Brain microvascular endothelial cell (primary cell): Measurements from ENCODE around the gene SCAMP2.
A peak's percentile ranks its signal among the peaks of the same experiment; 100 is the strongest.

Experiments
- DNase-seq: peaks from one replicate; pipeline ENCODE4 v3.0.0-alpha.2; 2020
- H3K27ac ChIP-seq: fragments of 250-450 bp; sonication (Bioruptor Pico); 2 replicates; pipeline ENCODE4 v1.5.1; 2020; ENCODE audit warnings: mild to moderate bottlenecking, moderate library complexity
- H3K27me3 ChIP-seq: fragments of 250-450 bp; sonication (Bioruptor Pico); replicated peaks from 2 replicates; pipeline ENCODE4 v1.5.1; 2020; ENCODE audit warnings: mild to moderate bottlenecking
- H3K36me3 ChIP-seq: fragments of 250-450 bp; sonication (Bioruptor Pico); replicated peaks from 2 replicates; pipeline ENCODE4 v1.5.1; 2020; ENCODE audit warnings: mild to moderate bottlenecking
- H3K4me3 ChIP-seq: 2 replicates; pipeline ENCODE4 v1.5.1; 2011; ENCODE audit warnings: low read depth, mild to moderate bottlenecking, control low read depth, low read length, moderate library complexity
- in situ Hi-C: cut with HindIII; loops from 2 replicates; pipeline ENCODE4 v1.10.0; 2017; ENCODE audit warnings: low sequenced_read_pairs, low pct_ligation_motif_present
- TF ChIP-seq, protein P1 (sequence below): IDR thresholded peaks from 2 replicates; pipeline ENCODE4 v1.5.1; 2011; ENCODE audit warnings: low read depth, mild to moderate bottlenecking, moderate library complexity, low read length, control low read depth, inconsistent platforms; ENCODE audit errors: missing control alignments

Gene SCAMP2

GRCh38 chr15:74893627-74894026, 20.5 kb upstream of the SCAMP2 start:
- no peak overlapping the region for H3K27ac ChIP-seq

DNA sequence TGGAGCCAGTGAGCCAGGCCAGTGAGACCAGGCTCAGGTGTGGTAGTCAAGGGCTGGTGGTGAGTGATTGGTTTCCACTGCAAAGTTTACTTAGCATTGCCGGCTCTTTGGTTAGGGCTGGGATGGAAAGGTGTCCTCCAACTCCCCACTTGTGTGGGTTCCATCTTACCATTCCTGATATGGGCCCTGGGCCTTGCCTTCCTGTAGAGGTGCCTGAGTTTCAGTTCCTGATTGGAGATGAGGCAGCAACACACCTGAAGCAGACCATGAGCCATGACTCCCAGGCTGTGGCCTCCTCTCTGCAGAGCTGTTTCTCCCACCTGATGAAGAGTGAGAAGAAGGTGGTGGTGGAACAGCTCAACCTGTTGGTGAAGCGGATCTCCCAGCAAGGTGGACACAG, 19.8 kb upstream of the SCAMP2 start:
- Histone ChIP-seq H3K27me3 (no peaks in the 10 kb centered on the region), H3K36me3 (peaks cover 17% of the 10 kb centered on the region), H3K4me3 (no peak overlapping the region), H3K27ac (no peak overlapping the region)
- in situ Hi-C loops: no loop called here
- no peak for DNase-seq
- TF ChIP-seq, protein P1, sequence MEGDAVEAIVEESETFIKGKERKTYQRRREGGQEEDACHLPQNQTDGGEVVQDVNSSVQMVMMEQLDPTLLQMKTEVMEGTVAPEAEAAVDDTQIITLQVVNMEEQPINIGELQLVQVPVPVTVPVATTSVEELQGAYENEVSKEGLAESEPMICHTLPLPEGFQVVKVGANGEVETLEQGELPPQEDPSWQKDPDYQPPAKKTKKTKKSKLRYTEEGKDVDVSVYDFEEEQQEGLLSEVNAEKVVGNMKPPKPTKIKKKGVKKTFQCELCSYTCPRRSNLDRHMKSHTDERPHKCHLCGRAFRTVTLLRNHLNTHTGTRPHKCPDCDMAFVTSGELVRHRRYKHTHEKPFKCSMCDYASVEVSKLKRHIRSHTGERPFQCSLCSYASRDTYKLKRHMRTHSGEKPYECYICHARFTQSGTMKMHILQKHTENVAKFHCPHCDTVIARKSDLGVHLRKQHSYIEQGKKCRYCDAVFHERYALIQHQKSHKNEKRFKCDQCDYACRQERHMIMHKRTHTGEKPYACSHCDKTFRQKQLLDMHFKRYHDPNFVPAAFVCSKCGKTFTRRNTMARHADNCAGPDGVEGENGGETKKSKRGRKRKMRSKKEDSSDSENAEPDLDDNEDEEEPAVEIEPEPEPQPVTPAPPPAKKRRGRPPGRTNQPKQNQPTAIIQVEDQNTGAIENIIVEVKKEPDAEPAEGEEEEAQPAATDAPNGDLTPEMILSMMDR: no peak

More at GRCh38 chr15:74893627-74894026, 20.5 kb upstream of the SCAMP2 start:
- DNase-seq: no peak
- Histone ChIP-seq H3K4me3 (no peak overlapping the region), H3K36me3 (peaks cover 17% of the 10 kb centered on the region), H3K27me3 (no peaks in the 10 kb centered on the region)
- in situ Hi-C loops: no loop called here
- TF ChIP-seq, protein P1: no peak

- no peak overlapping the region for H3K4me3 ChIP-seq
- no peak overlapping the region for H3K27ac ChIP-seq
- TF ChIP-seq, protein P1: no peak
- no peak for DNase-seq
- H3K27me3 ChIP-seq: no peaks in the 10 kb centered on the region
- in situ Hi-C loops: no loop called here
- peaks cover 17% of the 10 kb centered on the region for H3K36me3 ChIP-seq
These were observed 19.1 kb upstream of the SCAMP2 start for GRCh38 chr15:74892313-74892712.

DNA sequence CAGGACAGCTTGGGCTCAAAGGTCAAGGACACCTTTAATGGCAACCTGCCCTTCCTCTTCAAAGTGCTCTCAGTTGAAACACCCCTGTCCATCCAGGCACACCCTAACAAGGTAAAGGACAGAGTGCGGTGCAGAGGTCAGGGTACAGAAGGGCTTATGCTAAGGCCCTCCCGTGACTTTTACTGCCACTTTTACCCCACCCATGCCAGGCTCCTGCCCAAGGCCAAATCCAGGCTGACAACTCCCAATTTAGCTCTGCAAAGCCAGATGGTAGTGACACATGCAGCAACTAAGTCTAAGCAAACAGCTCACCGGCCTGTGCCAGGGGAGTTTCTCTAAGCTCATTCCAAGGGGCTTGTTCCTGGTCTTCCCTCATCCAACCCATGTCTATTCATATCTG, 18.3 kb upstream of the SCAMP2 start:
- H3K27me3 ChIP-seq: no peaks in the 10 kb centered on the region
- DNase-seq: no peak
- H3K27ac ChIP-seq: no peak overlapping the region
- TF ChIP-seq, protein P1: no peak
- peaks cover 17% of the 10 kb centered on the region for H3K36me3 ChIP-seq
- in situ Hi-C loops: no loop called here
- no peak overlapping the region for H3K4me3 ChIP-seq

DNA sequence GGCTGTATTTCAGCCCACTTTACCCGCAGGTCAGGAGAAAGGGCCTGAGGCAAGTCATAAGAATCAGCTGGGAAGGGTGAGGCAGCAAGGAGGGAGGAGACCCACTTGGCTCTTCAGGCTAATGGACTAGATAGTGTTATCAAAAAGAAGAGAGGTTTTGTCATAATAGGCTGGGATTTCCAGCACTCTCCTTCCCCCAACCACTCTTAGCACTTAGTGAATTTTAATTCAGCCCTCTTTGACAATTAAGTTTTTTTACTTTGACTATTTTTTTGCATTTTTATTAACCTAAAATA, 17.4 kb upstream of the SCAMP2 start:
- H3K27ac ChIP-seq: no peak overlapping the region
- in situ Hi-C loops: no loop called here
- peaks cover 17% of the 10 kb centered on the region for H3K36me3 ChIP-seq
- peak overlapping the region; percentile 99 for H3K4me3 ChIP-seq
- DNase-seq: no peak
- TF ChIP-seq, protein P1: no peak
- H3K27me3 ChIP-seq: no peaks in the 10 kb centered on the region

DNA sequence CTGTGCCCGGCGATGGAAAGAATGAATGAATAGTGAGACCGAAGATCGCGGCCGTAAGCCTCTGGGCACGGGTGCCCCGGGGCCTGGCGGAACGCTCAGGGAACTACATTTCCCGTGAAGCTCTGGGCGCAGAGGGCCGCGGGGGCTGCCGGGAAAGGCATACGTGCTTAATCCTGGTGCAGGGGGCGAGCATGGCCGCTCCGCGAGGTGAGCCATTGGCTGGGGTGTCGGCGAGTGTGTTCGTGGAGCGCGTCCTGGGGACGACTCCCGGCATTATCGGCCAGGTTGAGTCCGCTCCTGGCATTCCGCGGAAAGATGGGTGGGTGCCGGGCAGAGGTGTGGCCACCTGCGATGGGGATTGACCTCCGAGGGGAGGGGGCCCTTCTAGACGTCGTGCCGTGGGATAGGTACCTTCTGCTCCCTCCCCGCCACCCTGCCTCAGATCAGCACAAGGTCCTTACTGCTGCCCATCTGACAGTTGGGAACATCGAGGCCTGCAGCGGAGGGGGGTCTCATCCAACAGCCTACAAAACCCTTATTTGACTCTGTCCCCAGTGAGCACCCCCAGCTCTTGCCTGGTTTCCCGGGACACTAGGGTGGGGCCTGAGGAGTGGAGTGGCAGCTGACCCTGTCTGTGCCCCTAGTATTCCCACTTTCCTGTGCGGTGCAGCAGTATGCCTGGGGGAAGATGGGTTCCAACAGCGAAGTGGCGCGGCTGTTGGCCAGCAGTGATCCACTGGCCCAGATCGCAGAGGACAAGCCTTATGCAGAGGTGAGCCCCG, 16.9 kb upstream of the SCAMP2 start, which contains the start of gene MPI:
Gene MPI (plus strand): TSS at position 160 of the 782 bp plus-strand sequence. CDS start 32 bp downstream, at position 192.
- H3K27me3 ChIP-seq: no peaks in the 10 kb centered on the region
- peak within 1 kb of the TSS; percentile 99 for H3K4me3 ChIP-seq
- peaks cover 17% of the 10 kb centered on the region for H3K36me3 ChIP-seq
- in situ Hi-C loops: no loop called here
- peak within 1 kb of the TSS; percentile 63 for H3K27ac ChIP-seq
- TF ChIP-seq, protein P1: no peak
- peak; percentile 73 for DNase-seq
